GM21423 (cell line): ENCODE measurements around the gene PCDH9.
"Not testable (repeated sequence)": the region's sequence is repeated elsewhere in the genome, so short reads cannot be mapped to it uniquely, and the experiment has no call there.

Source experiments
- ATAC-seq: cut with Tn5 transposase; IDR thresholded peaks from one replicate; pipeline ENCODE4 v1.9.1; 2021; ENCODE audit warnings: mild to moderate bottlenecking, moderate library complexity; ENCODE audit not compliant: unreplicated experiment

Gene PCDH9

GRCh38 chr13:66634384-66634783 lies 595.8 kb downstream of the PCDH9 start:
- no peak for ATAC-seq

GRCh38 chr13:66627512-66627911 lies 602.6 kb downstream of the PCDH9 start:
- no peak for ATAC-seq

GRCh38 chr13:66624302-66624701 lies 605.8 kb downstream of the PCDH9 start:
- ATAC-seq, result no peak

GRCh38 chr13:66623129-66623820 lies 606.9 kb downstream of the PCDH9 start:
- ATAC-seq, result no peak

- ATAC-seq, result not testable (repeated sequence)
Measured at GRCh38 chr13:66621906-66622447, 608.2 kb downstream of the PCDH9 start.

- ATAC-seq, result no peak
Measured at GRCh38 chr13:66618702-66619101, 611.4 kb downstream of the PCDH9 start.

GRCh38 chr13:66617786-66618185 lies 612.4 kb downstream of the PCDH9 start:
- no peak for ATAC-seq

- ATAC-seq, result no peak
Measured at GRCh38 chr13:66612983-66613382, 617.2 kb downstream of the PCDH9 start.

GRCh38 chr13:66586489-66586888 lies 643.6 kb downstream of the PCDH9 start:
- no peak for ATAC-seq

- no peak for ATAC-seq
Measured at GRCh38 chr13:66585669-66586203, 644.4 kb downstream of the PCDH9 start.

GRCh38 chr13:66581675-66582074 lies 648.5 kb downstream of the PCDH9 start:
- no peak for ATAC-seq

- no peak for ATAC-seq
Measured at GRCh38 chr13:66578305-66578704, 651.8 kb downstream of the PCDH9 start.

GRCh38 chr13:66577358-66577757 lies 652.8 kb downstream of the PCDH9 start:
- no peak for ATAC-seq

- ATAC-seq, result peak; percentile 70
Measured at GRCh38 chr13:66576381-66576780, 653.8 kb downstream of the PCDH9 start.

GRCh38 chr13:66574606-66575005 lies 655.5 kb downstream of the PCDH9 start:
- no peak for ATAC-seq

- ATAC-seq, result no peak
Measured at GRCh38 chr13:66567899-66568612, 662.1 kb downstream of the PCDH9 start.

- ATAC-seq, result no peak
Measured at GRCh38 chr13:66565279-66565678, 664.9 kb downstream of the PCDH9 start.

GRCh38 chr13:66563076-66563475 lies 667.1 kb downstream of the PCDH9 start:
- ATAC-seq, result no peak

- ATAC-seq, result no peak
Measured at GRCh38 chr13:66562054-66562453, 668.1 kb downstream of the PCDH9 start.

- no peak for ATAC-seq
Measured at GRCh38 chr13:66560991-66561390, 669.1 kb downstream of the PCDH9 start.

GRCh38 chr13:66560189-66560588 lies 669.9 kb downstream of the PCDH9 start:
- no peak for ATAC-seq

- ATAC-seq, result no peak
Measured at GRCh38 chr13:66559093-66559492, 671.0 kb downstream of the PCDH9 start.
